ENCODE data around the gene ANKIB1.
"Not testable (repeated sequence)": the region's sequence is repeated elsewhere in the genome, so short reads cannot be mapped to it uniquely, and the experiment has no call there.

ANKIB1 gene

GRCh38 chr7:92245487-92246359, at the start of gene ANKIB1, which contains the start of gene KRIT1:
TSS of gene ANKIB1 (plus strand) at chr7:92245974. CDS start at chr7:92294979, 49,005 bp downstream.
TSS of gene KRIT1 (minus strand) at chr7:92245914. CDS start at chr7:92242135, 3,779 bp downstream.
- DNase-seq (ENCODE audit: insufficient read length, low spot score), result peak; percentile 79
- no peak for FAIRE-seq

DNA sequence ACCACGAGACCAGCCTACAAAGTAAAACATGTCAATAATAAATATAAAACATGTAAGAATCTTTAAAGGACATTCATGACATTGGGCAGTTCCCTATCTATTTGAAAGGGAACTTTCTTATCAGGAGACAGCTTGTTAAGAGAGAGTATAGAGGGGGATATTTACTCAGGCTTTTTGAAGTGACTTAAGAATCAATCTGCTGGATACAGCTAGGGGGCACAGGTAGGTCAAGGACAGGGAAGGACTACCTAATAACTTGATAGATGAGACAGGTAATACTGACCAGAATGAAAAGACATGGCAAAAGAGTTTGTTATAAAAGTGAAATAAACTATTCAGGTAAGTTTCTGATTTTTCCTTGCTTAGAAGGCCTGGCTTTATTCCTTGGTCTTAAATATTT, 45.0 kb upstream of the ANKIB1 start:
- FAIRE-seq (no peak), DNase-seq (ENCODE audit: insufficient read length, low spot score) (no peak)

DNA sequence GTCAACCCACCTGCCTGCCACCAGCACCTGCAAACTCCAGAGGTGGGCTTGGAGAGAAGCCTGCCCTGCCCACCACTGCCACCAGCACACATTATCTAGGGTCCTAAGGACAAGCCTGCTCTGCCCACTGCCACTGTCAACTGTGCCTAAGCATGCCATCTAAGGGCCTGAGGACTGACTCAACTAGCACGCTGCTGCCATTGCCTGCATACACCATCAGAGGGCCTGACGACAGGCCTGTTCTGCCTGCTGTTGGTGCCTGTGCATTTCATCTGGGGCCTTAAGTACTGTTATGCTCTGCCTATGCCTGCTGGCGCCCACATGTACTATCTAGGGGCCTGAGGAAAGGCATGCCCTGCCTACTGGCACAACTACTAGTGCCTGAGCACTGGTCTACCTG, 39.8 kb upstream of the ANKIB1 start:
- DNase-seq (ENCODE audit: insufficient read length, low spot score) (no peak), FAIRE-seq (no peak)

DNA sequence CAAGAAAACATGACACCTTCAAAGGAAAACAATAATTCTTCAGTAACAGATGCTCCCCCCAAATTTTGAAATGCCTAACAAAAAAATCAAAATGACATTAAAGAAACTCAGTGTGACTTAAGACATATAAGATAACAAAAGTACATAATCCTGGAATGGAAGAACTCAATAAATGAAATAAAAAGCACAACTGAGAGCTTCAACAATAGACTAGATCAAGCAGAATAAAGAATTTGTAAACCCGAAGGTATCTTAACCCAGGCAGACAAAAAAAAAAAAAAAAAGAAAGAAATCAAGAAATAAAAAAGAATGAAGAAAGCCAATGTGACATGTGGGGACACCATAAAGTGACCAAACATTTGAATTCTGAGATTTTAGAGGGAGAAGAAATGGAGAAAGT, 39.1 kb upstream of the ANKIB1 start:
- FAIRE-seq (no peak), DNase-seq (ENCODE audit: insufficient read length, low spot score) (no peak)

GRCh38 chr7:92221766-92222165, 24.0 kb upstream of the ANKIB1 start:
- no peak for FAIRE-seq

GRCh38 chr7:92226981-92227380, 18.8 kb upstream of the ANKIB1 start:
- FAIRE-seq (no peak), DNase-seq (ENCODE audit: insufficient read length, low spot score) (no peak)

More at GRCh38 chr7:92221766-92222165, 24.0 kb upstream of the ANKIB1 start:
- no peak for DNase-seq (ENCODE audit: insufficient read length, low spot score)

GRCh38 chr7:92228100-92228499, 17.7 kb upstream of the ANKIB1 start:
- DNase-seq (ENCODE audit: insufficient read length, low spot score) (no peak), FAIRE-seq (no peak)

- FAIRE-seq, result no peak
- DNase-seq (ENCODE audit: insufficient read length, low spot score), result no peak
Observed at GRCh38 chr7:92228742-92229141, 17.0 kb upstream of the ANKIB1 start.

- FAIRE-seq, result no peak
Observed at GRCh38 chr7:92230547-92230946, 15.2 kb upstream of the ANKIB1 start.

DNA sequence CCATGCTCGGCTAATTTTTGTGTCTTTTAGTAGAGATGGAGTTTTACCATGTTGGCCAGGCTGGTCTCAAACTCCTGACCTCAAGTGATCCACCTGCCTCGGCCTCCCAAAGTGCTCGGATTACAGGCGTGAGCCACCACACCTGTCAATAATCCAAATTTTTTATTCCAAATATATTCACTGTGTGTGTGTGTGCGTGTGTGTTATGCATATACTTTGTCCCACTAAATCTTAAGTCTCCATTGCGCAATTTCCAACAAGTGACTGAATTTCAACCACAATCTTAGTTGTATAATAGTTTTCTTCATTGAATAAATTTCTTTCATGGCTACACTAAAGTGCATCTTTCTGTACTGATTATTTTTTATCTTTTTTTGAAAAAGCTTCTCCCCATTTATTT, 2.8 kb upstream of the ANKIB1 start:
- DNase-seq (ENCODE audit: insufficient read length, low spot score) (no peak), FAIRE-seq (no peak)

More at GRCh38 chr7:92230547-92230946, 15.2 kb upstream of the ANKIB1 start:
- no peak for DNase-seq (ENCODE audit: insufficient read length, low spot score)

- FAIRE-seq (no peak), DNase-seq (ENCODE audit: insufficient read length, low spot score) (no peak)
Observed at GRCh38 chr7:92244808-92245486, 827 bp upstream of the ANKIB1 start.

- FAIRE-seq, result no peak
- DNase-seq (ENCODE audit: insufficient read length, low spot score), result peak; percentile 10
Observed at GRCh38 chr7:92246360-92247101, 757 bp downstream of the ANKIB1 start.

GRCh38 chr7:92250603-92251002, 4.8 kb downstream of the ANKIB1 start:
- FAIRE-seq (no peak), DNase-seq (ENCODE audit: insufficient read length, low spot score) (no peak)

GRCh38 chr7:92251181-92251580, 5.4 kb downstream of the ANKIB1 start:
- no peak for DNase-seq (ENCODE audit: insufficient read length, low spot score)
- FAIRE-seq, result no peak

DNA sequence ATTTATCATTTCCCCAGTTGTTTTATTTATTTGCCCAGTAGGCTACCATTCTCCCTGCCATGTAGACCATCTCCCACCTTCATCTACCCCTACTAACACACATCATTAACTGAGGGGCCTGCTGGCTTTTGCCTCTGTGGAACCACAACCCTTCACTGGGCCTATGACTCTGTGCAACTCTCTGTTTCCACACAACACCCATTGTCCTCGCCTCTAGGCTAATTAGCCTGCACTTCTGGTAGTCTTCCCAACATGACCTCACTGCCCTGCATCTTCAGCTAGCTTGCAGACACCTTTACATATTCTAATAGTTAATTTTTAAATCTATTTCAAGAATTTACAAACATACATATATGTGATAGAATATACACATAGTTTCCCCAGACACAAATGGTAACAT, 7.5 kb downstream of the ANKIB1 start:
- FAIRE-seq, result no peak
- no peak for DNase-seq (ENCODE audit: insufficient read length, low spot score)

DNA sequence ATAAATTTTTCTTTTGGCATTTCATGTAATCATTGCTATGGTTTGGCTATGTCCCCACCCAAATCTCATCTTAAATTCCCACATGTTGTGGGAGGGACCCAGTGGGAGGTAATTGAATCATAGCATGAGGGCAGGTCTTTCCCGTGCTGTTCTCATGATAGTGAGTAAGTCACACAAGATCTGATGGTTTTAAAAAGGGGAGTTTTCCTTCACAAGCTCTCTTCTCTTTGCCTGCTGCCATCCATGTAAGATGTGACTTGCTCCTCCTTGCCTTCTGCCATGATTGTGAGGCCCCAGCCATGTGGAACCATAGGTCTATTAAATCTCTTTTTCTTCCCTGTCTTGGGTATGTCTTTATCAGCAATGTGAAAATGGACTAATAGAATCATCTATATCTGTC, 9.0 kb downstream of the ANKIB1 start:
- FAIRE-seq; DNase-seq (ENCODE audit: insufficient read length, low spot score): not testable (repeated sequence)

DNA sequence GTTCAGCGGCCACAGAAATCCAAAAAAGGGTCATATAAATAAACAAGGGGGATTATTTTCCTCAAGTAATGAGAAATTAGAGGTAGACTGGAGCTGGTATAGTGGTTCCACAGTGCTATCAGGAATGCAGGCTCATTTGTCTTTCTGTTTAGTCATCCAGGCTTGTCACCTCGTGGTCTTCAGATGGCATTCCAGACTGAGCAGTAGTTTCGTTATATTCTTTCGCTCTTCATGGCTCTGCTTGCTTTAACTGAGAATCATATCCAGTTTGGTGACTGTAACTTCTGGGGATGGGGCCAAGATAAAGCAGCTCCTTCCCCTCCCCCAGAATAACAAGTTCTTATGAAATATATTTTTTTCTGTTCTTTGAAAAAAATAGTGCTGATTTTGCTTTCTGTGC, 9.5 kb downstream of the ANKIB1 start:
- FAIRE-seq, result no peak
- peak; percentile 18 for DNase-seq (ENCODE audit: insufficient read length, low spot score)

- FAIRE-seq (no peak), DNase-seq (ENCODE audit: insufficient read length, low spot score) (no peak)
Observed at GRCh38 chr7:92259062-92259461, 13.3 kb downstream of the ANKIB1 start.

DNA sequence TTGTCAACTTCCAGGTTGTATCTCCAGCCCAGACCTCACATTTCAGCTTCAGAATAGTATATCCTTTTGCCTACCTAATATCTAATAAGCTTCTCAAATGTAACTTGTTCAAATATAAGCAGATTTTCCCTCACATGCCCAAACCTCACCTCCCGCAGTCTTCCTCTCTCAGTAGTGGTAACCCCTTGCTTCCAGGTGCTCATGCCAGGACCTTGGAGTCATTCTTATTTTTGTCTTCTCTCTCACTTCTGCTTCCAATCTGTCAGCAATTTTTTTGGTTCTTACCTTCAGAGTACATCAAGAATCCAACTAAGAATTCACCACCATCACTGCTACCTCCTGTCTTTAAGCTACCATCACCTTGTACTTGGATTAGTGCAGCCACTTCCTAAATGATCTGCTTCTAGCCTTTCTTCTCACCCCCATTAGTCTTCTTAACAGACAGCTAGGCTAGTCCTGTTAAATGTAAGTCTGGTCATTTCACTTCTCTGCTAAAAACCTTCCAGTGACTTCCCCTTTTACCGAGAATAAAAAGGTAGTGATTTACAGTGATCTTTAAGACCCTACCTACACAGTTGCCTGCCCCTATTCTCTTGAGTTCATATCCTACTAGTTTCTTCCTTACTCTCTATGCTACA, 14.0 kb downstream of the ANKIB1 start:
- FAIRE-seq, result no peak
- no peak for DNase-seq (ENCODE audit: insufficient read length, low spot score)

GRCh38 chr7:92260248-92260781, 14.5 kb downstream of the ANKIB1 start:
- FAIRE-seq (no peak), DNase-seq (ENCODE audit: insufficient read length, low spot score) (no peak)

Data from HTR-8/SVneo (cell line).